ENCODE data around the gene COG5. TPM values are rescaled to one million over a fixed set of nuclear protein-coding genes. Genes with fewer than 3 reads are reported as not detected.
A peak's percentile ranks its signal among the peaks of the same experiment; 100 is the strongest.

The COG5 gene
- total and polyA plus RNA-seq, 9 of the 15 experiments (the other 6 are each of a cell fraction or from before 2014, with no cell fraction given): 15.3 to 75.1 (median 56.4) TPM

- no peak overlapping the region for H2AFZ ChIP-seq (ENCODE audit: low read depth, low read length)
- H3K4me1 ChIP-seq (replicated peaks in 1 of 2; ENCODE audit: control insufficient read depth in 2 of 2, insufficient read depth in 2 of 2, low read length in 2 of 2): peaks cover 4 to 9% of the 10 kb centered on the region in 2 experiments; a peak in 2 of 5 replicates
- BruUV-seq (replicated peaks): no TSS peak
- DNase-seq (ENCODE audit: extremely low read depth in 1 of 4, low spot score in 3 of 4) (no peak), FAIRE-seq (no peak), ATAC-seq (no peak)
- ChIA-PET CTCF (ENCODE audit: low intra/inter-chr PET ratio) (no interaction called here), POLR2A (interaction anchor here (0.6 to 1.9 kb wide), 6 partner anchors 11 to 283 kb away, joined by 3 to 7 read pairs (median 3); no protein-coding TSS in a partner anchor)
- no peaks in the 10 kb centered on the region for H3K27me3 ChIP-seq (ENCODE audit: control insufficient read depth in 2 of 2, insufficient read depth in 2 of 2, low read length in 2 of 2)
- no peak overlapping the region for H3K4me3 ChIP-seq
- intact Hi-C loops (cut with micrococcal nuclease): loop anchor here (5.0 kb wide), 1 partner anchor 173 kb away; no protein-coding TSS in a partner anchor
- H3K9me1 ChIP-seq (ENCODE audit: control insufficient read depth, insufficient read depth, low read length): no peaks in the 10 kb centered on the region
- H3K79me2 ChIP-seq (ENCODE audit: control insufficient read depth, insufficient read depth, low read length): no peaks in the 10 kb centered on the region
- no peaks in the 10 kb centered on the region for H4K20me1 ChIP-seq (replicated peaks; ENCODE audit: control insufficient read depth, insufficient read depth, low read length)
- 96% methylated on average over 4 of the region's 4 CpGs for WGBS (ENCODE audit: insufficient coverage, low coverage, missing lambda C conversion rate)
- H3K9ac ChIP-seq (ENCODE audit: insufficient read depth in 1 of 2, low read depth in 2 of 2, low read length in 2 of 2): no peak overlapping the region
- TF ChIP-seq ZNF316 (IDR thresholded peaks at IDR 0.05): 0 out of 2 replicates have a peak, but pooled peaks have one; percentile 31
- no peak for TF ChIP-seq ZNF830 (CRISPR knock-in tag; IDR thresholded peaks at IDR 0.05)
- in situ Hi-C loops (cut with MboI): loop anchor here (25.0 kb wide), 1 partner anchor 928 kb away; the partner anchor contains the start of gene LAMB4
- H3K36me3 ChIP-seq (ENCODE audit: control insufficient read depth, insufficient read depth, low read length): peaks cover 43% of the 10 kb centered on the region
- H3K9me3 ChIP-seq (replicated peaks; ENCODE audit: control insufficient read depth, insufficient read depth, low read depth, low read length): peaks cover 9% of the 10 kb centered on the region; the same call in 1 of the 2 replicates
- H3K4me2 ChIP-seq (ENCODE audit: insufficient read depth, low read length): no peak overlapping the region
- no peak overlapping the region for H3K27ac ChIP-seq (ENCODE audit: extremely low read depth, low read depth, low read length)
Measured at GRCh38 chr7:107209565-107209964, 354.2 kb downstream of the COG5 start.

- WGBS (ENCODE audit: insufficient coverage, low coverage, missing lambda C conversion rate): 38% methylated on average over 5 of the region's 5 CpGs
- H3K4me2 ChIP-seq (ENCODE audit: insufficient read depth, low read length): no peak overlapping the region
- H3K9ac ChIP-seq (ENCODE audit: insufficient read depth in 1 of 2, low read depth in 2 of 2, low read length in 2 of 2): no peak overlapping the region; a peak in 1 of 4 replicates
- H3K9me3 ChIP-seq (replicated peaks; ENCODE audit: control insufficient read depth, insufficient read depth, low read depth, low read length): 0 out of 2 replicates have a peak, but pooled peaks cover 4% of the 10 kb centered on the region
- no peaks in the 10 kb centered on the region for H3K79me2 ChIP-seq (ENCODE audit: control insufficient read depth, insufficient read depth, low read length)
- CTCF ChIA-PET (ENCODE audit: low intra/inter-chr PET ratio): no interaction called here
- H3K4me1 ChIP-seq (replicated peaks in 1 of 2; ENCODE audit: control insufficient read depth in 2 of 2, insufficient read depth in 2 of 2, low read length in 2 of 2): peaks cover 4 to 9% of the 10 kb centered on the region in 2 experiments; a peak in 2 of 5 replicates
- POLR2A ChIA-PET: interaction anchor here (0.6 to 1.9 kb wide), 7 partner anchors 9 to 397 kb away, joined by 3 to 7 read pairs (median 3); partner anchors contain the start of gene HBP1
- no peak overlapping the region for H2AFZ ChIP-seq (ENCODE audit: low read depth, low read length)
- no peaks in the 10 kb centered on the region for H3K9me1 ChIP-seq (ENCODE audit: control insufficient read depth, insufficient read depth, low read length)
- BruUV-seq (replicated peaks): no TSS peak
- peak in 2 of 4 experiments; percentile 28 to 54 for DNase-seq (ENCODE audit: extremely low read depth in 1 of 4, low spot score in 3 of 4)
- ATAC-seq: peak; percentile 33
- H3K36me3 ChIP-seq (ENCODE audit: control insufficient read depth, insufficient read depth, low read length): peaks cover 51% of the 10 kb centered on the region
- no peak overlapping the region for H3K4me3 ChIP-seq
- H3K27ac ChIP-seq (ENCODE audit: extremely low read depth, low read depth, low read length): no peak overlapping the region
- FAIRE-seq: peak; percentile 52
- intact Hi-C loops (cut with micrococcal nuclease) (loop anchor here (5.0 kb wide), 1 partner anchor 174 kb away; no protein-coding TSS in a partner anchor), in situ Hi-C loops (cut with MboI) (loop anchor here (25.0 kb wide), 1 partner anchor 929 kb away; the partner anchor contains the start of gene LAMB4)
- H3K27me3 ChIP-seq (ENCODE audit: control insufficient read depth in 2 of 2, insufficient read depth in 2 of 2, low read length in 2 of 2): no peaks in the 10 kb centered on the region
- H4K20me1 ChIP-seq (replicated peaks; ENCODE audit: control insufficient read depth, insufficient read depth, low read length): no peaks in the 10 kb centered on the region
- TF ChIP-seq ZNF639 (CRISPR knock-in tag; conservative IDR thresholded peaks at IDR 0.05 in 1 of 2, IDR thresholded peaks at IDR 0.05 in 1 of 2) (no peak), U2AF2 (optimal IDR thresholded peaks at IDR 0.05; ENCODE audit: low read depth, low read length) (no peak), TCF3 (CRISPR knock-in tag; IDR thresholded peaks at IDR 0.05) (peak; percentile 63), SLC30A9 (CRISPR knock-in tag; IDR thresholded peaks at IDR 0.05) (no peak), CGGBP1 (CRISPR knock-in tag; IDR thresholded peaks at IDR 0.05) (no peak), ILK (tag; IDR thresholded peaks at IDR 0.05; ENCODE audit: borderline replicate concordance, low read depth) (no peak), ZNF699 (CRISPR knock-in tag; IDR thresholded peaks at IDR 0.05; ENCODE audit: insufficient replicate concordance) (no peak), HDAC2 (IDR thresholded peaks at IDR 0.05) (no peak), TCFL5 (CRISPR knock-in tag; conservative IDR thresholded peaks at IDR 0.05) (no peak), CBFA2T3 (IDR thresholded peaks at IDR 0.05) (peak; percentile 61), GTF2F1 (IDR thresholded peaks at IDR 0.05; ENCODE audit: low read depth, low read length) (no peak), NR3C1 (CRISPR knock-in tag; IDR thresholded peaks at IDR 0.05) (no peak), TAL1 (IDR thresholded peaks at IDR 0.05) (peak; percentile 41; the same call in 1 of the 2 replicates), ZNF695 (CRISPR knock-in tag; IDR thresholded peaks at IDR 0.05) (no peak)
Measured at GRCh38 chr7:107208563-107208962, 355.2 kb downstream of the COG5 start.
